GM23338 (cell line): ENCODE measurements around the gene ADAM17. TPM values are rescaled to one million over a fixed set of nuclear protein-coding genes. Genes with fewer than 3 reads are reported as not detected.
"Not testable (repeated sequence)": the region's sequence is repeated elsewhere in the genome, so short reads cannot be mapped to it uniquely, and the experiment has no call there.

ENCODE experiments used
- ATAC-seq: fragments of 200-7000 bp; cut with Tn5 transposase; 3 replicates; pipeline ENCODE4 v1.9.1; 2020
- DNase-seq: peaks from one replicate; pipeline ENCODE4 v3.0.0-alpha.2; 2015; ENCODE audit warnings: low spot score
- H2AFZ ChIP-seq: fragments of 200-600 bp; sonication (generic); 2 replicates; pipeline ENCODE4 v1.8.0; 2016; ENCODE audit warnings: antibody characterized with exemption, mild to moderate bottlenecking, moderate library complexity
- H3F3A ChIP-seq: fragments of 200-600 bp; sonication (generic); replicated peaks from 2 replicates; pipeline ENCODE4 v1.8.0; 2017; ENCODE audit warnings: antibody characterized with exemption, mixed run types, low read depth
- H3K27ac ChIP-seq: fragments of 200-600 bp; sonication (generic); 2 replicates; pipeline ENCODE4 v1.6.1; 2016; ENCODE audit warnings: low read depth
- H3K27me3 ChIP-seq: fragments of 200-600 bp; sonication (generic); 2 replicates; pipeline ENCODE4 v1.8.0; 2016; ENCODE audit warnings: mild to moderate bottlenecking, mixed run types, moderate library complexity; ENCODE audit not compliant: insufficient read depth
- H3K36me3 ChIP-seq: fragments of 200-600 bp; sonication (generic); 2 replicates; pipeline ENCODE4 v1.8.0; 2016; ENCODE audit warnings: mild to moderate bottlenecking; ENCODE audit not compliant: insufficient read depth
- H3K4me1 ChIP-seq: fragments of 200-600 bp; sonication (generic); 2 replicates; pipeline ENCODE4 v1.8.0; 2016; ENCODE audit warnings: mild to moderate bottlenecking, moderate library complexity; ENCODE audit not compliant: insufficient read depth
- H3K4me2 ChIP-seq: fragments of 200-600 bp; sonication (generic); 2 replicates; pipeline ENCODE4 v1.7.1; 2017; ENCODE audit warnings: mixed run types
- H3K4me3 ChIP-seq: fragments of 200-600 bp; sonication (generic); 2 replicates; pipeline ENCODE4 v1.6.1; 2016; ENCODE audit warnings: mixed run types
- H3K79me2 ChIP-seq: fragments of 200-600 bp; sonication (generic); replicated peaks from 2 replicates; pipeline ENCODE4 v1.8.0; 2017; ENCODE audit warnings: mild to moderate bottlenecking; ENCODE audit not compliant: insufficient read depth
- H3K9me2 ChIP-seq: fragments of 200-600 bp; sonication (generic); 2 replicates; pipeline ENCODE4 v1.8.0; 2017; ENCODE audit not compliant: insufficient read depth
- H4K20me1 ChIP-seq: fragments of 200-600 bp; sonication (generic); replicated peaks from 2 replicates; pipeline ENCODE4 v1.8.0; 2017; ENCODE audit warnings: mild to moderate bottlenecking; ENCODE audit not compliant: insufficient read depth
- H3K27ac Mint-ChIP-seq: 2 replicates; pipeline ENCODE4 v1.8.0; 2020; ENCODE audit warnings: inconsistent platforms, mild to moderate bottlenecking, moderate library complexity, mixed read lengths
- H3K27me3 Mint-ChIP-seq: 3 replicates; pipeline ENCODE4 v1.8.0; 2022; ENCODE audit warnings: low read depth, mild to moderate bottlenecking, moderate library complexity, mixed read lengths, inconsistent platforms; ENCODE audit not compliant: insufficient read depth, poor library complexity
- H3K36me3 Mint-ChIP-seq: 3 replicates; pipeline ENCODE4 v1.8.0; 2021; ENCODE audit warnings: low read depth, mild to moderate bottlenecking, inconsistent platforms, moderate library complexity, mixed read lengths
- H3K4me1 Mint-ChIP-seq: 3 replicates; pipeline ENCODE4 v1.8.0; 2020; ENCODE audit warnings: mild to moderate bottlenecking, inconsistent platforms, mixed read lengths
- H3K4me3 Mint-ChIP-seq: 3 replicates; pipeline ENCODE4 v1.8.0; 2021; ENCODE audit warnings: moderate library complexity, mild to moderate bottlenecking, inconsistent platforms, mixed read lengths
- H3K9me3 Mint-ChIP-seq: 3 replicates; pipeline ENCODE4 v1.8.0; 2020; ENCODE audit warnings: moderate library complexity, mild to moderate bottlenecking, inconsistent platforms, mixed read lengths
- CTCF ChIP-seq, 2 experiments: fragments of 200-600 bp in 1 of 2; sonication (generic) in 1 of 2; conservative IDR thresholded peaks; 2 replicates each; pipeline versions ENCODE4 v1.5.1 to v1.6.1; 2016 to 2017; ENCODE audit warnings: antibody characterized with exemption in 2 of 2, low read depth in 2 of 2, mild to moderate bottlenecking in 2 of 2, moderate library complexity in 1 of 2
- ETS1 ChIP-seq: IDR thresholded peaks from 2 replicates; pipeline ENCODE4 v1.6.1; 2016; ENCODE audit warnings: antibody characterized with exemption
- EZH2phosphoT487 ChIP-seq: fragments of 200-600 bp; sonication (generic); IDR thresholded peaks from one replicate; pipeline ENCODE4 v1.8.1; 2018; ENCODE audit warnings: antibody characterized with exemption; ENCODE audit not compliant: unreplicated experiment
- NANOG ChIP-seq: IDR thresholded peaks from 2 replicates; pipeline ENCODE4 v1.6.1; 2016; ENCODE audit warnings: antibody characterized with exemption, borderline replicate concordance
- STAT1 ChIP-seq: IDR thresholded peaks from one replicate; pipeline ENCODE4 v1.6.1; 2016; ENCODE audit warnings: antibody characterized with exemption; ENCODE audit not compliant: unreplicated experiment
- ZNF114 ChIP-seq: fragments of 250-450 bp; sonication (Bioruptor Pico); IDR thresholded peaks from 2 replicates; pipeline ENCODE4 v1.5.0; 2020; ENCODE audit warnings: mild to moderate bottlenecking, moderate library complexity
- ZNF331 ChIP-seq: fragments of 250-450 bp; sonication (Bioruptor Pico); IDR thresholded peaks from 2 replicates; pipeline ENCODE4 v1.5.0; 2020; ENCODE audit warnings: low read depth, mild to moderate bottlenecking, moderate library complexity
- polyA plus RNA-seq: library from polyadenylated mRNA; unstranded; fragments of >200 nt; fragmentation: Nextera tagmentation; extraction: Ambion mirVana; gene quantifications from 2 replicates; pipeline ENCODE4 v1.2.1, GENCODE V29; 2016
- total RNA-seq: library from RNA; depleted of rRNA; stranded (reverse); fragments of >200 nt; shearing (Covaris generic); gene quantifications from 2 replicates; pipeline ENCODE4 v1.2.3, GENCODE V29; 2014
- TF ChIP-seq, protein P1 (sequence below): IDR thresholded peaks from one replicate; pipeline ENCODE4 v1.6.1; 2018; ENCODE audit warnings: antibody characterized with exemption; ENCODE audit not compliant: unreplicated experiment

ADAM17 gene
- total and polyA plus RNA-seq, 2 experiments from 2014 or later, result 8.3 to 23.5 TPM

DNA sequence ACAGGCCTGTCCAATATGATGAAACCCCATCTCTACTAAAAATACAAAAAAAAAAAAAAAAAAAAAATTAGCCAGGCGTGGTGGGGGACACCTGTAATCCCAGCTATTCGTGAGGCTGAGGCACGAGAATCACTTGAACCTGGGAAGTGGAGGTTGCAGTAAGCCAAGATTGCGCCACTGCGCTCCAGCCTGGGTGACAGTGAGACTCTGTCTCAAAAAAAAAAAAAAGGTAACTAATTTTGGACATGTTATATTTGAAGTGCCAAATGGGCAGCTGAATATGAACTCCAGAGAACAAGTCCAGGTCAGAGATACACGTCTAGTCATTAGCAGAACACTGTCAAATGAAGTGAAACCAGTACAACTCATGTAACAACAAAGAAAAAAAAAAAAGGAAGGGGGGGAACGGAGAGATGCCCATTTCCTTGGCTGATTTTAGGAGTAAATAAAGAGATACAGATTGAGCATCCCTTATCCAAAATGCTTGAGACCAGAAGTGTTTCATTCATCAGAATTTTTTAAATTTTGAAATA, 4.7 kb downstream of the ADAM17 start:
- H3K9me2 ChIP-seq, ATAC-seq, H3K27me3 ChIP-seq, H3K4me2 ChIP-seq, H3K4me3 ChIP-seq, DNase-seq, H3K27me3 Mint-ChIP-seq, H2AFZ ChIP-seq, H3K36me3 ChIP-seq, H3K9me3 Mint-ChIP-seq, H3K4me3 Mint-ChIP-seq, H3K27ac Mint-ChIP-seq, H3K36me3 Mint-ChIP-seq, H3K27ac ChIP-seq: not testable (repeated sequence)
- peaks cover 39% of the 10 kb centered on the region for H4K20me1 ChIP-seq
- peaks cover 13% of the 10 kb centered on the region for H3F3A ChIP-seq
- peaks cover 46% of the 10 kb centered on the region for H3K4me1 Mint-ChIP-seq
- peaks cover 92% of the 10 kb centered on the region for H3K79me2 ChIP-seq
- H3K4me1 ChIP-seq, result peaks cover 16% of the 10 kb centered on the region

- peaks cover 37% of the 10 kb centered on the region for H4K20me1 ChIP-seq
- no peak overlapping the region for H3K27ac ChIP-seq
- peaks cover 100% of the 10 kb centered on the region for H3K79me2 ChIP-seq
- no peaks in the 10 kb centered on the region for H3K27me3 Mint-ChIP-seq
- no peak for ATAC-seq
- no peaks in the 10 kb centered on the region for H3K36me3 Mint-ChIP-seq
- H3K4me1 Mint-ChIP-seq, result peaks cover 39% of the 10 kb centered on the region
- peaks cover 16% of the 10 kb centered on the region for H3K4me1 ChIP-seq
- H3F3A ChIP-seq, result peaks cover 2% of the 10 kb centered on the region
- H3K36me3 ChIP-seq, result no peaks in the 10 kb centered on the region
- H3K4me3 ChIP-seq, result no peak overlapping the region
- no peak for DNase-seq
- H3K9me2 ChIP-seq, result no peaks in the 10 kb centered on the region
- no peak overlapping the region for H3K27ac Mint-ChIP-seq
- H2AFZ ChIP-seq, result no peak overlapping the region
- no peaks in the 10 kb centered on the region for H3K27me3 ChIP-seq
- H3K4me3 Mint-ChIP-seq, result no peak overlapping the region
- TF ChIP-seq ZNF114 (CRISPR knock-in tag) (no peak), ETS1 (no peak), STAT1 (no peak)
- no peaks in the 10 kb centered on the region for H3K9me3 Mint-ChIP-seq
- H3K4me2 ChIP-seq, result no peak overlapping the region
Measured at GRCh38 chr2:9549420-9549819, 6.2 kb downstream of the ADAM17 start.

- Mint-ChIP-seq H3K4me1 (peaks cover 34% of the 10 kb centered on the region), H3K36me3 (no peaks in the 10 kb centered on the region)
- ATAC-seq, result no peak
- no peak for TF ChIP-seq ZNF331 (CRISPR knock-in tag)
- no peak for TF ChIP-seq EZH2phosphoT487
- TF ChIP-seq STAT1, result no peak
- no peak for TF ChIP-seq ZNF114 (CRISPR knock-in tag)
- TF ChIP-seq, protein P1, sequence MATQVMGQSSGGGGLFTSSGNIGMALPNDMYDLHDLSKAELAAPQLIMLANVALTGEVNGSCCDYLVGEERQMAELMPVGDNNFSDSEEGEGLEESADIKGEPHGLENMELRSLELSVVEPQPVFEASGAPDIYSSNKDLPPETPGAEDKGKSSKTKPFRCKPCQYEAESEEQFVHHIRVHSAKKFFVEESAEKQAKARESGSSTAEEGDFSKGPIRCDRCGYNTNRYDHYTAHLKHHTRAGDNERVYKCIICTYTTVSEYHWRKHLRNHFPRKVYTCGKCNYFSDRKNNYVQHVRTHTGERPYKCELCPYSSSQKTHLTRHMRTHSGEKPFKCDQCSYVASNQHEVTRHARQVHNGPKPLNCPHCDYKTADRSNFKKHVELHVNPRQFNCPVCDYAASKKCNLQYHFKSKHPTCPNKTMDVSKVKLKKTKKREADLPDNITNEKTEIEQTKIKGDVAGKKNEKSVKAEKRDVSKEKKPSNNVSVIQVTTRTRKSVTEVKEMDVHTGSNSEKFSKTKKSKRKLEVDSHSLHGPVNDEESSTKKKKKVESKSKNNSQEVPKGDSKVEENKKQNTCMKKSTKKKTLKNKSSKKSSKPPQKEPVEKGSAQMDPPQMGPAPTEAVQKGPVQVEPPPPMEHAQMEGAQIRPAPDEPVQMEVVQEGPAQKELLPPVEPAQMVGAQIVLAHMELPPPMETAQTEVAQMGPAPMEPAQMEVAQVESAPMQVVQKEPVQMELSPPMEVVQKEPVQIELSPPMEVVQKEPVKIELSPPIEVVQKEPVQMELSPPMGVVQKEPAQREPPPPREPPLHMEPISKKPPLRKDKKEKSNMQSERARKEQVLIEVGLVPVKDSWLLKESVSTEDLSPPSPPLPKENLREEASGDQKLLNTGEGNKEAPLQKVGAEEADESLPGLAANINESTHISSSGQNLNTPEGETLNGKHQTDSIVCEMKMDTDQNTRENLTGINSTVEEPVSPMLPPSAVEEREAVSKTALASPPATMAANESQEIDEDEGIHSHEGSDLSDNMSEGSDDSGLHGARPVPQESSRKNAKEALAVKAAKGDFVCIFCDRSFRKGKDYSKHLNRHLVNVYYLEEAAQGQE, result no peak
- no peak for TF ChIP-seq NANOG
- TF ChIP-seq CTCF (conservative IDR thresholded peaks at IDR 0.05; ENCODE audit: low read depth in 2 of 2), result no peak
Measured at GRCh38 chr2:9548506-9548905, 7.1 kb downstream of the ADAM17 start.

More at GRCh38 chr2:9548506-9548905, 7.1 kb downstream of the ADAM17 start:
- H3K27me3 Mint-ChIP-seq, result no peaks in the 10 kb centered on the region
- H3K9me3 Mint-ChIP-seq, result no peaks in the 10 kb centered on the region
- H2AFZ ChIP-seq, result no peak overlapping the region
- peak overlapping the region; percentile 57; the same call in 1 of the 2 replicates for H3K27ac Mint-ChIP-seq
- H3K36me3 ChIP-seq, result no peaks in the 10 kb centered on the region
- H3F3A ChIP-seq, result no peaks in the 10 kb centered on the region
- no peak overlapping the region for H3K4me3 ChIP-seq
- H3K27me3 ChIP-seq, result no peaks in the 10 kb centered on the region
- no peaks in the 10 kb centered on the region for H3K9me2 ChIP-seq
- DNase-seq, result no peak
- no peak overlapping the region for H3K4me3 Mint-ChIP-seq
- H3K27ac ChIP-seq, result no peak overlapping the region
- H3K4me2 ChIP-seq, result no peak overlapping the region
- peaks cover 28% of the 10 kb centered on the region for H4K20me1 ChIP-seq
- peaks cover 10% of the 10 kb centered on the region for H3K4me1 ChIP-seq
- H3K79me2 ChIP-seq, result peaks cover 100% of the 10 kb centered on the region
